ENCODE results near the gene CXCL10. TPM values are rescaled to one million over a fixed set of nuclear protein-coding genes. Genes with fewer than 3 reads are reported as not detected.

Gene CXCL10
- total RNA-seq, 1 donor from 2014 or later = not detected

DNA sequence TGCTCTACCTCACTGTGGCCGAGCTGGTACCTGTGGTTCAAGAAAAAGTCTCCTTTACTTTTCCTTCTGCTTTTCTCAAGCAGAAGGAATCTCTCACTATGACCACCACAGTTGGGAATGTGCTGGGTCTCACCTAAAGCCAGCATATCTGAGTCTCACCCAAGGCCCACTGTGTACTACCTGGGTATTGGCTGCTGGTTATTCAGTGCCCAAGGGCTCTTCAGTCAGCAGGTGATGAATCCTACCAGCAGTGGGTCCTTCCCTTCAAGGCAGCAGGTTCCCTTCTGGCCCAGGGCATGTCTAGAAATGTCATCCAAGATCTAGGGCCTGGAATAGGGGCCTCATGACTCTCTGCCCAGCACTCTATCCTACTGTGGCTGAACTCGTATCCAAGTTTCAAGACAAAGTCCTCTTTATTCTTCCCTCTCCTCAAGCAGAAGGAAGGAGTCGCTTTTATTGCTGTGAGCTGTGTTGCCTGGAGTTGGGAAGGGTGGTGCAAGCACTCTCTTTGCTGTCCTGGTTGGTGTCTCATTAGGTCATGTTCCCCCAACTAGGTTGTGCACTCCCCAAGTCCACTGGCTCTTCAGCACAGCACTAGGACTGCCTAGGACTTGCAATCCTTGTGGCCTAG, 6.1 kb downstream of the CXCL10 start:
- Histone ChIP-seq H3K4me3 (ENCODE audit: low read depth, low read length) (no peak overlapping the region), H3K27me3 (ENCODE audit: control insufficient read depth, insufficient read depth, low read length) (no peaks in the 10 kb centered on the region), H3K36me3 (ENCODE audit: control insufficient read depth, insufficient read depth, low read length) (no peaks in the 10 kb centered on the region)
- no peak for DNase-seq (ENCODE audit: low read depth)
- TF ChIP-seq, protein P1, sequence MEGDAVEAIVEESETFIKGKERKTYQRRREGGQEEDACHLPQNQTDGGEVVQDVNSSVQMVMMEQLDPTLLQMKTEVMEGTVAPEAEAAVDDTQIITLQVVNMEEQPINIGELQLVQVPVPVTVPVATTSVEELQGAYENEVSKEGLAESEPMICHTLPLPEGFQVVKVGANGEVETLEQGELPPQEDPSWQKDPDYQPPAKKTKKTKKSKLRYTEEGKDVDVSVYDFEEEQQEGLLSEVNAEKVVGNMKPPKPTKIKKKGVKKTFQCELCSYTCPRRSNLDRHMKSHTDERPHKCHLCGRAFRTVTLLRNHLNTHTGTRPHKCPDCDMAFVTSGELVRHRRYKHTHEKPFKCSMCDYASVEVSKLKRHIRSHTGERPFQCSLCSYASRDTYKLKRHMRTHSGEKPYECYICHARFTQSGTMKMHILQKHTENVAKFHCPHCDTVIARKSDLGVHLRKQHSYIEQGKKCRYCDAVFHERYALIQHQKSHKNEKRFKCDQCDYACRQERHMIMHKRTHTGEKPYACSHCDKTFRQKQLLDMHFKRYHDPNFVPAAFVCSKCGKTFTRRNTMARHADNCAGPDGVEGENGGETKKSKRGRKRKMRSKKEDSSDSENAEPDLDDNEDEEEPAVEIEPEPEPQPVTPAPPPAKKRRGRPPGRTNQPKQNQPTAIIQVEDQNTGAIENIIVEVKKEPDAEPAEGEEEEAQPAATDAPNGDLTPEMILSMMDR (IDR thresholded peaks at IDR 0.05; ENCODE audit: insufficient read depth, low read length, poor library complexity, severe bottlenecking) = no peak

- Histone ChIP-seq H3K4me3 (ENCODE audit: low read depth, low read length) (no peak overlapping the region), H3K27me3 (ENCODE audit: control insufficient read depth, insufficient read depth, low read length) (no peaks in the 10 kb centered on the region), H3K36me3 (ENCODE audit: control insufficient read depth, insufficient read depth, low read length) (no peaks in the 10 kb centered on the region)
- DNase-seq (ENCODE audit: low read depth) = no peak
- TF ChIP-seq, protein P1 (IDR thresholded peaks at IDR 0.05; ENCODE audit: insufficient read depth, low read length, poor library complexity, severe bottlenecking) = no peak
Observed at GRCh38 chr4:76016393-76016792, 6.9 kb downstream of the CXCL10 start.

DNA sequence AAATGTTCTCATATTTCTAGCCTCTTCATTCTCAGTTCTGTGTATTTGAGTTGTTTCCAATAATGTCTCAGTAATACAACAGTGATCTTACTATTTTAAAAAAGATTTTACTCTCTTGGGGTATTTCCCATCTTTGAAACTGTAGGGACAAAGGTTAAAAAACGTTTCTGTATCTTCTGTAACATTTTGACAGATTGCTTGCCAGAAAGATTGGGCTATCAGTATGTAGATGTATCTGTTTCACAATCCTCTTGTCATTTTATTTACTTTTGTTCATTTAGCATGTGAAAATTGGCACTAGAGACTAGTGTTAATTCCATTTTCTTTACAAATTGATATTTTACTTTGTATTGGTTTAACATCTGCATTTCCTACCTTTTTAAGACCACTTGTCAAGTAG, 9.8 kb downstream of the CXCL10 start:
- TF ChIP-seq, protein P1 (IDR thresholded peaks at IDR 0.05; ENCODE audit: insufficient read depth, low read length, poor library complexity, severe bottlenecking) = no peak
- Histone ChIP-seq H3K27me3 (ENCODE audit: control insufficient read depth, insufficient read depth, low read length) (no peaks in the 10 kb centered on the region), H3K36me3 (ENCODE audit: control insufficient read depth, insufficient read depth, low read length) (no peaks in the 10 kb centered on the region), H3K4me3 (ENCODE audit: low read depth, low read length) (no peak overlapping the region)
- no peak for DNase-seq (ENCODE audit: low read depth)

DNA sequence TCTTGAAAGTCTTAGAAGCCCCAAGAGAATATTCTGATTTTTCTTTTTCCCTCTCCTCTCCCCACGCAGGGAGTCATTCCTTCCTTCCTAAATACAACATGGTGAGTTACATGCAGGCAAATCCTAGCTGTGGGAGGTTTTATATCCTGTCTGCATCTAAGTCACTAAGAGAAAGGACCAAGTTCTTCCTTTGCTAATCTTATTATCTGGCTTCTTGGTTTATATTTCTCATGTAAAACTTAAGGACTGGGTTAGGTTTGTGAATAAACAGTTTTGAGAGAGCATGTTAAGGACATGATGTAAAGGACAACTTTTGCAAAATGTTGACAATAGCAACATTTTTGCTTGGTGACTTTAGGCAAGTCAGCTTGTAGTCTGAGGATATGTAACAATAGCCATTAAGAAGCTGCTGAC, 10.9 kb downstream of the CXCL10 start:
- no peaks in the 10 kb centered on the region for H3K27me3 ChIP-seq (ENCODE audit: control insufficient read depth, insufficient read depth, low read length)
- TF ChIP-seq, protein P1 (IDR thresholded peaks at IDR 0.05; ENCODE audit: insufficient read depth, low read length, poor library complexity, severe bottlenecking) = no peak
- no peak overlapping the region for H3K4me3 ChIP-seq (ENCODE audit: low read depth, low read length)
- DNase-seq (ENCODE audit: low read depth) = no peak
- H3K36me3 ChIP-seq (ENCODE audit: control insufficient read depth, insufficient read depth, low read length) = no peaks in the 10 kb centered on the region

GRCh38 chr4:76011700-76012387, 11.5 kb downstream of the CXCL10 start:
- TF ChIP-seq, protein P1 (IDR thresholded peaks at IDR 0.05; ENCODE audit: insufficient read depth, low read length, poor library complexity, severe bottlenecking) = no peak
- Histone ChIP-seq H3K4me3 (ENCODE audit: low read depth, low read length) (no peak overlapping the region), H3K27me3 (ENCODE audit: control insufficient read depth, insufficient read depth, low read length) (no peaks in the 10 kb centered on the region), H3K36me3 (ENCODE audit: control insufficient read depth, insufficient read depth, low read length) (no peaks in the 10 kb centered on the region)
- DNase-seq (ENCODE audit: low read depth) = no peak

Data from kidney epithelial cell (primary cell).